Measurements from ENCODE around the gene NOC4L.

DNA sequence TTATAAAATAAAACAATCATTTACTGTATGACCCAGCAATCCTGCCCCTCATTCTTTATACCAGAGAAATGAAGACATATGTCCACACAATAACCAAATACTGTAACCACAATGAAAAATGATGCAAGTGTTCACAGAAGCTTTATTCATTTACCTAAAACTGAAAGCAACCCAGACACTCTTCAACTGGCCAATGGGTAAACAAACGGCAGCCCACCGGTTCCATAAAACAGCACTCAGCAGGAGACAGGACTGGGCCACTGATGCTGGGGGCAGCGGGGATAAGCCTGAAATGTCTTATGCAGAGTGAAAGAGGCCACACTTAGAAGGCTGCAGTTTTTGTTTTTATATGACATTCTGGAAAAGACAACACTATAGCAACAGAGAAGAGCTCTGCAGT, 15.2 kb upstream of the NOC4L start:
- TF ChIP-seq, protein P1, sequence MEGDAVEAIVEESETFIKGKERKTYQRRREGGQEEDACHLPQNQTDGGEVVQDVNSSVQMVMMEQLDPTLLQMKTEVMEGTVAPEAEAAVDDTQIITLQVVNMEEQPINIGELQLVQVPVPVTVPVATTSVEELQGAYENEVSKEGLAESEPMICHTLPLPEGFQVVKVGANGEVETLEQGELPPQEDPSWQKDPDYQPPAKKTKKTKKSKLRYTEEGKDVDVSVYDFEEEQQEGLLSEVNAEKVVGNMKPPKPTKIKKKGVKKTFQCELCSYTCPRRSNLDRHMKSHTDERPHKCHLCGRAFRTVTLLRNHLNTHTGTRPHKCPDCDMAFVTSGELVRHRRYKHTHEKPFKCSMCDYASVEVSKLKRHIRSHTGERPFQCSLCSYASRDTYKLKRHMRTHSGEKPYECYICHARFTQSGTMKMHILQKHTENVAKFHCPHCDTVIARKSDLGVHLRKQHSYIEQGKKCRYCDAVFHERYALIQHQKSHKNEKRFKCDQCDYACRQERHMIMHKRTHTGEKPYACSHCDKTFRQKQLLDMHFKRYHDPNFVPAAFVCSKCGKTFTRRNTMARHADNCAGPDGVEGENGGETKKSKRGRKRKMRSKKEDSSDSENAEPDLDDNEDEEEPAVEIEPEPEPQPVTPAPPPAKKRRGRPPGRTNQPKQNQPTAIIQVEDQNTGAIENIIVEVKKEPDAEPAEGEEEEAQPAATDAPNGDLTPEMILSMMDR (IDR thresholded peaks at IDR 0.05): no peak
- TF ChIP-seq, protein P2, sequence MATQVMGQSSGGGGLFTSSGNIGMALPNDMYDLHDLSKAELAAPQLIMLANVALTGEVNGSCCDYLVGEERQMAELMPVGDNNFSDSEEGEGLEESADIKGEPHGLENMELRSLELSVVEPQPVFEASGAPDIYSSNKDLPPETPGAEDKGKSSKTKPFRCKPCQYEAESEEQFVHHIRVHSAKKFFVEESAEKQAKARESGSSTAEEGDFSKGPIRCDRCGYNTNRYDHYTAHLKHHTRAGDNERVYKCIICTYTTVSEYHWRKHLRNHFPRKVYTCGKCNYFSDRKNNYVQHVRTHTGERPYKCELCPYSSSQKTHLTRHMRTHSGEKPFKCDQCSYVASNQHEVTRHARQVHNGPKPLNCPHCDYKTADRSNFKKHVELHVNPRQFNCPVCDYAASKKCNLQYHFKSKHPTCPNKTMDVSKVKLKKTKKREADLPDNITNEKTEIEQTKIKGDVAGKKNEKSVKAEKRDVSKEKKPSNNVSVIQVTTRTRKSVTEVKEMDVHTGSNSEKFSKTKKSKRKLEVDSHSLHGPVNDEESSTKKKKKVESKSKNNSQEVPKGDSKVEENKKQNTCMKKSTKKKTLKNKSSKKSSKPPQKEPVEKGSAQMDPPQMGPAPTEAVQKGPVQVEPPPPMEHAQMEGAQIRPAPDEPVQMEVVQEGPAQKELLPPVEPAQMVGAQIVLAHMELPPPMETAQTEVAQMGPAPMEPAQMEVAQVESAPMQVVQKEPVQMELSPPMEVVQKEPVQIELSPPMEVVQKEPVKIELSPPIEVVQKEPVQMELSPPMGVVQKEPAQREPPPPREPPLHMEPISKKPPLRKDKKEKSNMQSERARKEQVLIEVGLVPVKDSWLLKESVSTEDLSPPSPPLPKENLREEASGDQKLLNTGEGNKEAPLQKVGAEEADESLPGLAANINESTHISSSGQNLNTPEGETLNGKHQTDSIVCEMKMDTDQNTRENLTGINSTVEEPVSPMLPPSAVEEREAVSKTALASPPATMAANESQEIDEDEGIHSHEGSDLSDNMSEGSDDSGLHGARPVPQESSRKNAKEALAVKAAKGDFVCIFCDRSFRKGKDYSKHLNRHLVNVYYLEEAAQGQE (IDR thresholded peaks at IDR 0.05; ENCODE audit: insufficient read depth in 1 of 2, low read depth in 2 of 2, low read length in 1 of 2): no peak
- no peak for TF ChIP-seq POLR2AphosphoS5 (IDR thresholded peaks at IDR 0.05; ENCODE audit: low read depth, low read length)
- no peak for TF ChIP-seq SIN3A (IDR thresholded peaks at IDR 0.05; ENCODE audit: borderline replicate concordance, insufficient read depth, low read depth, low read length)
